Measurements from ENCODE around the gene SNRPD3.

- TF ChIP-seq CTCF (conservative IDR thresholded peaks at IDR 0.05) (no peak), ZFX (IDR thresholded peaks at IDR 0.05) (no peak)
Observed at GRCh38 chr22:24566899-24567511, 11.2 kb downstream of the SNRPD3 start.
